Heart left ventricle (tissue), 16 donors: ENCODE data around the gene ADAM33. TPM values are rescaled to one million over a fixed set of nuclear protein-coding genes. Genes with fewer than 3 reads are reported as not detected.

Experiments used
- ATAC-seq, 4 donors: fragments of 200-7000 bp; cut with Tn5 transposase; one replicate each; pipeline ENCODE4 v1.9.1; 2020 to 2022; ENCODE audit warnings: moderate library complexity in 4 of 4, mild to moderate bottlenecking in 3 of 4, moderate number of reproducible peaks in 1 of 4
- DNase-seq, 5 donors: peaks; one replicate each; pipeline ENCODE4 v3.0.0-alpha.2; 2020
- H3K27ac ChIP-seq, 12 donors: fragments of 200-600 bp; sonication (generic) in 4 of 12; one replicate each; pipeline versions ENCODE4 v1.5.0 to v1.8.0; 2016 to 2022; ENCODE audit warnings: mild to moderate bottlenecking in 2 of 12
- H3K27me3 ChIP-seq, 9 donors: fragments of 200-600 bp; sonication (generic) in 2 of 9; one replicate each; pipeline versions ENCODE4 v1.5.1 to v1.8.0; 2016 to 2022; ENCODE audit warnings: mild to moderate bottlenecking in 3 of 9
- H3K36me3 ChIP-seq, 9 donors: fragments of 200-600 bp; sonication (generic) in 2 of 9; one replicate each; pipeline versions ENCODE4 v1.5.0 to v1.8.0; 2018 to 2022; ENCODE audit warnings: mild to moderate bottlenecking in 2 of 9
- H3K4me1 ChIP-seq, 12 donors: fragments of 200-600 bp; sonication (generic) in 4 of 12; one replicate each; pipeline versions ENCODE4 v1.5.0 to v1.8.0; 2016 to 2022; ENCODE audit warnings: mild to moderate bottlenecking in 3 of 12
- H3K4me3 ChIP-seq, 12 donors: fragments of 200-600 bp; sonication (generic) in 4 of 12; one replicate each; pipeline versions ENCODE4 v1.5.0 to v1.8.0; 2017 to 2022; ENCODE audit warnings: mild to moderate bottlenecking in 9 of 12, moderate library complexity in 4 of 12
- H3K9me3 ChIP-seq, 12 donors: fragments of 200-600 bp; sonication (generic) in 4 of 12; one replicate each; pipeline versions ENCODE4 v1.5.0 to v1.8.0; 2016 to 2022; ENCODE audit warnings: mild to moderate bottlenecking in 1 of 12
- CTCF ChIP-seq, 12 donors: fragments of 200-600 bp; sonication (generic) in 4 of 12; IDR thresholded peaks; one replicate each; pipeline versions ENCODE4 v1.5.0 to v1.8.0; 2018 to 2022; ENCODE audit warnings: antibody characterized with exemption in 12 of 12, mild to moderate bottlenecking in 5 of 12
- POLR2A ChIP-seq, 2 donors: fragments of 450-650 bp; IDR thresholded peaks; one replicate each; pipeline ENCODE4 v1.6.1; 2017; ENCODE audit warnings: antibody characterized with exemption in 2 of 2, mild to moderate bottlenecking in 2 of 2, moderate library complexity in 2 of 2
- WGBS, 4 donors: extraction: QIAGEN DNeasy Blood & Tissue Kit in 2 of 4; methylation state at CpG; one replicate each; pipeline versions ENCODE4 v1.1.5 to v1.1.7; 2013 to 2018; 5-methylcytosine and 5-hydroxymethylcytosine counted together
- intact Hi-C, 10 donors: fragments of 100-400 bp; cut with DNase I; formaldehyde crosslinking; loops; one replicate each; pipeline versions ENCODE4 v1.11.1 to v1.14.2; 2022
- polyA plus RNA-seq, 2 donors: library from polyadenylated mRNA; stranded (reverse); fragments of 200-250 nt; gene quantifications; one replicate each; pipeline ENCODE4 v1.2.3, GENCODE V29; 2013
- total RNA-seq, 9 donors: library from RNA; depleted of rRNA in 2 of 9; stranded (reverse); fragments of >200 nt in 2 of 9; fragmentation: NEBNext Ultra II Directional in 3 of 9; extraction: Animal tissue kit (Norgen Biotek cat#: 25700) in 3 of 9; gene quantifications; one replicate each; pipeline versions ENCODE4 v1.1.0 to v1.2.4, GENCODE V29; 2016 to 2023
- donor health status: ischemic (EF 13 %, LVEDD 7.1; RV severe dilation, severe dysfunction).
- donor health status: healthy with polysubstance abuse.
- donor health status: DM: no; HTN: yes; CAD: no.
- donor health status: DM: no; HTN: no; CAD: no.
- donor health status: ischemic (EF 25% LVEDD 6.9; RV normal size, moderate dysfunction).
- donor health status: ischemic (EF 25% LVEDD 5.7; RV mildly dilated, moderate dysfunction).
- donor health status: healthy.
- donor health status: DM: yes; HTN: yes; CAD: no.
- donor health status: ischemic (EF 35%, LVEDD 5.7; RV mildly dilated, moderate dysfunction).
- donor health status: nonischemic (EF 11% LVEDD 7.7; RV severe dilation, severe dysfunction).
- donor health status: DM: yes; HTN: yes; CAD: no.
- donor health status: PGD.
- donor health status: ischemic (EF 29% LVEDD 5.4; RV normal size, mild dysfunction).
- donor health status: nonischemic (EF 23%, LVEDD 6.1; RV moderate dilation, normal function).

The ADAM33 gene
- total and polyA plus RNA-seq, 11 donors = 2.3 to 21.2 (median 3.5) TPM

- H3K36me3 ChIP-seq = peaks cover 0 to 44% (median 0%) of the 10 kb centered on the region in 9 donors
- H3K27ac ChIP-seq = no peak overlapping the region
- no peak overlapping the region for H3K4me3 ChIP-seq
- no peak for TF ChIP-seq CTCF (IDR thresholded peaks at IDR 0.05)
- no peak for TF ChIP-seq POLR2A (IDR thresholded peaks at IDR 0.05)
- H3K4me1 ChIP-seq = peaks cover 0 to 5% (median 0%) of the 10 kb centered on the region in 12 donors
- no peaks in the 10 kb centered on the region for H3K9me3 ChIP-seq
- intact Hi-C loops = loop anchor here in 1 of 10 donors (10.0 kb wide), 1 partner anchor 139 kb away; no protein-coding TSS in a partner anchor
- DNase-seq (peak in 1 of 5 donors; percentile 42), ATAC-seq (no peak)
- WGBS, 4 donors = 56 to 73% (median 66%) methylated on average over 5 of the region's 5 CpGs
- no peaks in the 10 kb centered on the region for H3K27me3 ChIP-seq
Measured at GRCh38 chr20:3704087-3704486, 22.3 kb upstream of the ADAM33 start.

- TF ChIP-seq POLR2A (IDR thresholded peaks at IDR 0.05) = no peak
- no peak for TF ChIP-seq CTCF (IDR thresholded peaks at IDR 0.05)
- WGBS, 4 donors = 90 to 95% (median 94%) methylated on average over 10 to 11 of the region's 11 CpGs
- peak in 1 of 5 donors; percentile 38 for DNase-seq
Measured at GRCh38 chr20:3702611-3703391, 21.0 kb upstream of the ADAM33 start.

GRCh38 chr20:3701061-3701998, 19.5 kb upstream of the ADAM33 start:
- intact Hi-C loops = loop anchor here in 1 of 10 donors (10.0 kb wide), 1 partner anchor 137 kb away; no protein-coding TSS in a partner anchor

More at GRCh38 chr20:3702611-3703391, 21.0 kb upstream of the ADAM33 start:
- no peak for ATAC-seq
- intact Hi-C loops = loop anchor here in 1 of 10 donors (10.0 kb wide), 1 partner anchor 138 kb away; no protein-coding TSS in a partner anchor
- no peak overlapping the region for H3K4me3 ChIP-seq
- peaks cover 0 to 5% (median 0%) of the 10 kb centered on the region in 12 donors for H3K4me1 ChIP-seq
- peaks cover 0 to 51% (median 0%) of the 10 kb centered on the region in 9 donors for H3K36me3 ChIP-seq
- no peaks in the 10 kb centered on the region for H3K9me3 ChIP-seq
- H3K27me3 ChIP-seq = no peaks in the 10 kb centered on the region
- H3K27ac ChIP-seq = no peak overlapping the region

More at GRCh38 chr20:3701061-3701998, 19.5 kb upstream of the ADAM33 start:
- 86 to 93% (median 91%) methylated on average over 8 to 13 of the region's 13 CpGs for WGBS, 4 donors
- Histone ChIP-seq H3K36me3 (peaks cover 0 to 51% (median 0%) of the 10 kb centered on the region in 9 donors), H3K4me3 (no peak overlapping the region), H3K4me1 (no peaks in the 10 kb centered on the region), H3K27me3 (no peaks in the 10 kb centered on the region), H3K9me3 (peaks cover 0 to 4% (median 0%) of the 10 kb centered on the region in 12 donors), H3K27ac (no peak overlapping the region)
- DNase-seq (peak in 1 of 5 donors; percentile 60), ATAC-seq (no peak)
- TF ChIP-seq POLR2A (IDR thresholded peaks at IDR 0.05) (no peak), CTCF (IDR thresholded peaks at IDR 0.05) (no peak)
